Fibroblast of villous mesenchyme (primary cell): ENCODE data around the gene ACTRT3. TPM values are rescaled to one million over a fixed set of nuclear protein-coding genes. Genes with fewer than 3 reads are reported as not detected.

ENCODE experiments used
- DNase-seq: peaks from one replicate; pipeline ENCODE4 v3.0.0-alpha.2; 2010; ENCODE audit warnings: low read depth
- H3K4me3 ChIP-seq: 2 replicates; pipeline ENCODE4 v1.5.1; 2011; ENCODE audit warnings: low read depth, mild to moderate bottlenecking, low read length
- CTCF ChIP-seq: IDR thresholded peaks from 2 replicates; pipeline ENCODE4 v1.5.1; 2012; ENCODE audit warnings: low read depth, mild to moderate bottlenecking, low read length; ENCODE audit not compliant: insufficient read depth
- total RNA-seq: library from RNA; depleted of rRNA; stranded (reverse); fragments of >200 nt; gene quantifications from 2 replicates; pipeline ENCODE4 v1.2.3, GENCODE V29; 2012

Gene ACTRT3
- total RNA-seq = 2.9 and 5.2 TPM in 2 replicates

- peak within 1 kb of the TSS; percentile 64 for H3K4me3 ChIP-seq
- DNase-seq = peak; percentile 35
- TF ChIP-seq CTCF = peak; percentile 5
Observed at GRCh38 chr3:169769287-169770181, at the start of gene ACTRT3. TSS of gene ACTRT3 (minus strand) at chr3:169769561. CDS start at chr3:169769520, 41 bp downstream.

- no peak overlapping the region for H3K4me3 ChIP-seq
- DNase-seq = peak; percentile 18
- TF ChIP-seq CTCF = no peak
Observed at GRCh38 chr3:169818316-169818715, 49.0 kb upstream of the ACTRT3 start.

- DNase-seq = no peak
- TF ChIP-seq CTCF = no peak
- H3K4me3 ChIP-seq = no peak overlapping the region
Observed at GRCh38 chr3:169815590-169816150, 46.3 kb upstream of the ACTRT3 start.

- peak; percentile 39 for DNase-seq
- peak; percentile 43 for TF ChIP-seq CTCF
- peak overlapping the region; percentile 62 for H3K4me3 ChIP-seq
Observed at GRCh38 chr3:169813757-169814517, 44.6 kb upstream of the ACTRT3 start.

- DNase-seq = no peak
- peak overlapping the region; percentile 62 for H3K4me3 ChIP-seq
- TF ChIP-seq CTCF = no peak
Observed at GRCh38 chr3:169813278-169813677, 43.9 kb upstream of the ACTRT3 start.

GRCh38 chr3:169812332-169813235 lies 43.2 kb upstream of the ACTRT3 start, which contains the start of the genes LRRC34 and LRRIQ4:
TSS of gene LRRC34 (minus strand) at chr3:169812904. CDS start at chr3:169812548, 356 bp downstream.
TSS of gene LRRIQ4 (plus strand) at chr3:169812870. CDS start at chr3:169821922, 9,052 bp downstream.
- DNase-seq = peak; percentile 80
- no peak for TF ChIP-seq CTCF

More at GRCh38 chr3:169812332-169813235, 43.2 kb upstream of the ACTRT3 start, which contains the start of the genes LRRC34 and LRRIQ4:
- H3K4me3 ChIP-seq = peak within 1 kb of the TSS; percentile 62
